ENCODE data around the gene ALPL.

GRCh38 chr1:21568006-21568746 lies 59.0 kb downstream of the ALPL start:
- TF ChIP-seq, protein P1, sequence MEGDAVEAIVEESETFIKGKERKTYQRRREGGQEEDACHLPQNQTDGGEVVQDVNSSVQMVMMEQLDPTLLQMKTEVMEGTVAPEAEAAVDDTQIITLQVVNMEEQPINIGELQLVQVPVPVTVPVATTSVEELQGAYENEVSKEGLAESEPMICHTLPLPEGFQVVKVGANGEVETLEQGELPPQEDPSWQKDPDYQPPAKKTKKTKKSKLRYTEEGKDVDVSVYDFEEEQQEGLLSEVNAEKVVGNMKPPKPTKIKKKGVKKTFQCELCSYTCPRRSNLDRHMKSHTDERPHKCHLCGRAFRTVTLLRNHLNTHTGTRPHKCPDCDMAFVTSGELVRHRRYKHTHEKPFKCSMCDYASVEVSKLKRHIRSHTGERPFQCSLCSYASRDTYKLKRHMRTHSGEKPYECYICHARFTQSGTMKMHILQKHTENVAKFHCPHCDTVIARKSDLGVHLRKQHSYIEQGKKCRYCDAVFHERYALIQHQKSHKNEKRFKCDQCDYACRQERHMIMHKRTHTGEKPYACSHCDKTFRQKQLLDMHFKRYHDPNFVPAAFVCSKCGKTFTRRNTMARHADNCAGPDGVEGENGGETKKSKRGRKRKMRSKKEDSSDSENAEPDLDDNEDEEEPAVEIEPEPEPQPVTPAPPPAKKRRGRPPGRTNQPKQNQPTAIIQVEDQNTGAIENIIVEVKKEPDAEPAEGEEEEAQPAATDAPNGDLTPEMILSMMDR (conservative IDR thresholded peaks at IDR 0.05; ENCODE audit: low read depth, low read length), result no peak
- TF ChIP-seq RCOR1 (IDR thresholded peaks at IDR 0.05; ENCODE audit: insufficient replicate concordance, low read length), result no peak
- TF ChIP-seq RAD21 (IDR thresholded peaks at IDR 0.05; ENCODE audit: low read length), result no peak

Data from IMR-90 (cell line).